ENCODE data around the gene GCDH.

DNA sequence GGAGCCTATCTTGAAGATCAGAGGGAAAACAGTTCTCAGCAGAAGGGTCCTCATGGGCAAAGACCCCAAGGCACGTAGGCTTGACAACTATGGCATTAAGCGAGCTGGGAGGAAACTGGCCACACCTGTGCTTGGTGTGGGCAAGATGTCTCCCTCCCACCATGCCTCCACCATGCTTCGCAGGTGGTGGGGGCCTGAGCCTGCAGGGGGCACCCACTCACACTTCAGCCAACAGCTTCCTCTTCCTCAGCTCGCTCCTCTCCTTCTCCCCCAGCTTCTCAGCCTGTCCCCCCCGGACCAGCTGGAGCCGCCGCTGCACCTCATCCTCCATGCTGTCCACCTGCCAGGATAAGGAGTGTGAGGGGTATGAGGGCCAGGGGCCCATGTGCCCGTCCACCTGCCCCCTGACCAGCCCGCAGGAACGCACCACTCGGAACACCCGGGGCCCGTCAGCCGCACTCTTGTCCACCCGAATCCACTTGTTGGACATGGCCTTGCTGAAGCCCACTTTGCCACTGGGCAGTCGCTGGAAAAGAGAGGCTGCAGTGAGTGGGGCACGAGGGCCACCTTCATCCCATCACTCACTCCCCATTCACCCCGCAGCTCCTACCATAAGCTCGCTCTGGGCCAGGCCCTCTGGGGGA is 39.2 kb downstream of the GCDH start:
- TF ChIP-seq, protein P1, sequence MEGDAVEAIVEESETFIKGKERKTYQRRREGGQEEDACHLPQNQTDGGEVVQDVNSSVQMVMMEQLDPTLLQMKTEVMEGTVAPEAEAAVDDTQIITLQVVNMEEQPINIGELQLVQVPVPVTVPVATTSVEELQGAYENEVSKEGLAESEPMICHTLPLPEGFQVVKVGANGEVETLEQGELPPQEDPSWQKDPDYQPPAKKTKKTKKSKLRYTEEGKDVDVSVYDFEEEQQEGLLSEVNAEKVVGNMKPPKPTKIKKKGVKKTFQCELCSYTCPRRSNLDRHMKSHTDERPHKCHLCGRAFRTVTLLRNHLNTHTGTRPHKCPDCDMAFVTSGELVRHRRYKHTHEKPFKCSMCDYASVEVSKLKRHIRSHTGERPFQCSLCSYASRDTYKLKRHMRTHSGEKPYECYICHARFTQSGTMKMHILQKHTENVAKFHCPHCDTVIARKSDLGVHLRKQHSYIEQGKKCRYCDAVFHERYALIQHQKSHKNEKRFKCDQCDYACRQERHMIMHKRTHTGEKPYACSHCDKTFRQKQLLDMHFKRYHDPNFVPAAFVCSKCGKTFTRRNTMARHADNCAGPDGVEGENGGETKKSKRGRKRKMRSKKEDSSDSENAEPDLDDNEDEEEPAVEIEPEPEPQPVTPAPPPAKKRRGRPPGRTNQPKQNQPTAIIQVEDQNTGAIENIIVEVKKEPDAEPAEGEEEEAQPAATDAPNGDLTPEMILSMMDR (IDR thresholded peaks at IDR 0.05; ENCODE audit: low read depth, low read length, poor library complexity, severe bottlenecking) = peak; percentile 22
- TF ChIP-seq EZH2phosphoT487 (IDR thresholded peaks at IDR 0.05; ENCODE audit: borderline replicate concordance, low read length) = no peak
